GM06990 (cell line): ENCODE measurements around the gene TIMP1.

Experiments
- DNase-seq: peaks from one replicate; pipeline ENCODE4 v3.0.0-alpha.2; 2011; ENCODE audit not compliant: insufficient read length; ENCODE audit errors: extremely low read depth
- H3K27me3 ChIP-seq: replicated peaks from 2 replicates; pipeline ENCODE4 v1.6.0; 2011; ENCODE audit warnings: low read length; ENCODE audit not compliant: control insufficient read depth, insufficient read depth
- H3K36me3 ChIP-seq: 2 replicates; pipeline ENCODE4 v1.5.1; 2011; ENCODE audit warnings: low read length; ENCODE audit not compliant: control insufficient read depth, insufficient read depth
- H3K4me3 ChIP-seq: replicated peaks from 2 replicates; pipeline ENCODE4 v1.5.1; 2011; ENCODE audit warnings: low read depth, mild to moderate bottlenecking, control low read depth, low read length
- TF ChIP-seq, protein P1 (sequence below): IDR thresholded peaks from 2 replicates; pipeline ENCODE4 v1.5.1; 2011; ENCODE audit warnings: low read length, control low read depth, mild to moderate bottlenecking, inconsistent platforms; ENCODE audit not compliant: insufficient read depth, poor library complexity, severe bottlenecking

TIMP1 gene

DNA sequence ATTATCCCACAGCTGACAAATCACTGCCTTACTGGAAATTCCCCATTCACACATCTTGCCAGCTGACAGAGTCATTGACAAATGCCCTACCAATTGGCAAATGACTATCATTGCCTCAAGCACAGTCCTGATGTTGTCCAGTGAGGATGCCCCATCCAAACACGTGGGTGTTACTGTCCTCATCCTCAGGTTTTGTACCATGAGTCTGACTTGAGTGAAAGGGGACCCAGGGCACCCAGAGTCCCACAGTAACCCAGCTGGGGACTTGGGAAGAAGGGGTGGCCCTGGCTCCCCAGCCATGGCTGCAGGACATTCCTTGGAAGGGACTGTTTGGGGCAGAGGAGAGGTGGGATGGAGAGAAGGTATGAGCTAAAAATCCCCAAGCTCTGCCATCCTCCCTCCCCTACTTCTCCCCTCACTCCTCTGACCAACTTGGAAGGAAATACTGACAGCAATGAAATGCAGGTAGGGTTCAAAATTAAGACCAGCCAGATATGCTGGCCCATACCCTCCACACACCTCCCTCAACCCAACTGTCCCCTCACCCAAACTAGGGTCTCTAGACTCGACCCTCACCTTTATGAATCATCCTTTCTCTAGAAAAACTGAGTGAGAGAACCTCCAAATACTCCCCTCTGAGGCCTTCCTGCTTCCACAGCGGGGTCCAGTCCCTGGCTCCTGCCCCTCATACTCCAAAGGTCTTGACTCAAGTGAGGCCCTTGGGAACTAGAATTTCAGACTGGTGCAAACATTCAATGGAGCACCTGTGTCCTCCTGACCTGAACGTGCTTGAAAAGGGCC, 5.1 kb downstream of the TIMP1 start:
- H3K27me3 ChIP-seq: no peaks in the 10 kb centered on the region; the same call in 1 of the 2 replicates
- DNase-seq: no peak
- H3K4me3 ChIP-seq: no peak overlapping the region
- peaks cover 2% of the 10 kb centered on the region; the same call in 1 of the 2 replicates for H3K36me3 ChIP-seq
- TF ChIP-seq, protein P1, sequence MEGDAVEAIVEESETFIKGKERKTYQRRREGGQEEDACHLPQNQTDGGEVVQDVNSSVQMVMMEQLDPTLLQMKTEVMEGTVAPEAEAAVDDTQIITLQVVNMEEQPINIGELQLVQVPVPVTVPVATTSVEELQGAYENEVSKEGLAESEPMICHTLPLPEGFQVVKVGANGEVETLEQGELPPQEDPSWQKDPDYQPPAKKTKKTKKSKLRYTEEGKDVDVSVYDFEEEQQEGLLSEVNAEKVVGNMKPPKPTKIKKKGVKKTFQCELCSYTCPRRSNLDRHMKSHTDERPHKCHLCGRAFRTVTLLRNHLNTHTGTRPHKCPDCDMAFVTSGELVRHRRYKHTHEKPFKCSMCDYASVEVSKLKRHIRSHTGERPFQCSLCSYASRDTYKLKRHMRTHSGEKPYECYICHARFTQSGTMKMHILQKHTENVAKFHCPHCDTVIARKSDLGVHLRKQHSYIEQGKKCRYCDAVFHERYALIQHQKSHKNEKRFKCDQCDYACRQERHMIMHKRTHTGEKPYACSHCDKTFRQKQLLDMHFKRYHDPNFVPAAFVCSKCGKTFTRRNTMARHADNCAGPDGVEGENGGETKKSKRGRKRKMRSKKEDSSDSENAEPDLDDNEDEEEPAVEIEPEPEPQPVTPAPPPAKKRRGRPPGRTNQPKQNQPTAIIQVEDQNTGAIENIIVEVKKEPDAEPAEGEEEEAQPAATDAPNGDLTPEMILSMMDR: no peak

DNA sequence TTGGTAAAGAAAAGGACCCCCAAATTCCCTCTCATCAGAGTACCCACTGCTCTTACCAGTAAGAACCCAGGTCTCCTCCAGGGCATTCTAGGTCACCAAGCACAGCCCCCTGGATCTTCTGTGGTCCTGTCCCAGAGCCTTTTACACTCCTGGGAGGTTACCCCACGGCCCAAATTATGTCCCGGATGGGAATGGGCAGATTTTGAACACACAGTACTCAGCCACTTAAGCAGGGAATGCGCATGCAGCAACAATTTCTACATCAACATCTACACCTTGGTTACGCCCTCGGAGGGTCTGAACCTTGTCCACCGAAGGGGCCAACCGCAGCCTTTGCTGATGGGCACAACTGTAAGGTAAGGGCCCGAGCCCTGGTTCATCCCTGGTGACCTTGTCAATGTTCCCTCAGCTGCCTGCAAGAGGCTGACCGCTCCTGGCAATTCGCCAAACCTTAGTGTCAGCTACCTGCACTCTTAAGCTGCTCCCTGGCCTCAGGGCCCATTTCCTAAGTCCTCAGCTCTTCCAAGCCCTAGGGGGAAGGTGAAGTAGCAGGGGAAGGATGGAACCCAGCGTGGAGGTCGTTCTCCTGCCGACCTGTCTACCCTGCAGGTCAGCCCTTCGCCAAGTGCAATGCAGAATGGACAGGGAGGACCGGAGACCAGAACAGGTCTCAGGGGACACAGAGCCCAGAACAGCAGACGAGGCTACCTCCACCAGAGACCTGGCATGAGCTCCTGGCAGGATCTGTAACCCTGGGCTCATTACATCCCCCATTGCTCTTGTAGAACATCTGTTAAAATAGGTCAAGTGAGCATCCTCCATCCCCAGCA, 5.9 kb downstream of the TIMP1 start:
- Histone ChIP-seq H3K4me3 (no peak overlapping the region), H3K27me3 (no peaks in the 10 kb centered on the region; the same call in 1 of the 2 replicates), H3K36me3 (peaks cover 2% of the 10 kb centered on the region; the same call in 1 of the 2 replicates)
- TF ChIP-seq, protein P1: no peak
- no peak for DNase-seq

DNA sequence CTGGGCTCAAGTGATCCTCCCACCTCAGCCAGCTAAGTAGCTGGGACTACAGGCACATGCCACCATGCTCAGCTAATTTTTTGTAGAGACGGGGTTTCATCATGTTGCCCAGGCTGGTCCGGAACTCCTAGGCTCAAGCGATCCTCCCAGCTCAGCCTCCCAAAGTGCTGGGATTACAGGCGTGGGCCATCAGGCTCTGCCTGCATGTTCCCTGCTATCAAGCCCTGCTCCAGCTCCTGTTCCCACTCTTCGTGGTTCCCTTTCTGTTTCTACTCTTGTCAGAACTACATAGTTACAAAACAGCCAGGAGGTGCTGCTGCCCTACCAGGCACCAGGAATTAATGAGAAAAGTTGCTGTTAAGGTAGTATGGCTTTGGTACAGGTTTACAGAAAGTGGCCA, 8.7 kb downstream of the TIMP1 start:
- H3K36me3 ChIP-seq: peaks cover 2% of the 10 kb centered on the region; the same call in 1 of the 2 replicates
- H3K27me3 ChIP-seq: no peaks in the 10 kb centered on the region; the same call in 1 of the 2 replicates
- no peak overlapping the region for H3K4me3 ChIP-seq
- DNase-seq: no peak
- TF ChIP-seq, protein P1: no peak

DNA sequence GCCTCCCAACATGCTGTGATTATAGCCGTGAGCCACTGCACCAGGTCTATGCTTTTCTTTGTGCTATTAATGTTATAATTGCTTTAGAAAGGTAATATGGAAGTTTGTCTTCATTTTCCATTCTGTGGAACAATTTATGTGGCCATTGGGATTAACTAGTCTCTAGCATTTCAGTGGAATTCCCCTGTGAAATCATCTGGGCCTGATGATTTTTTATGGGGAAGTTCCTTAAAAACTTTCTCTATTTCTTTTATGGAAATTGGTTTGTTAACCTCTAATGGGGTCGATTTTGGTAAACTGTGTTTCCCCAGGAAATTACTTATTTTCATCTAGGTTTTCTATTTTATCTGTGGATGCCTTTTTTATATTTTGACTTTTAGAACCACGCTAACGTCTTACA, 11.3 kb downstream of the TIMP1 start:
- no peak for DNase-seq
- H3K36me3 ChIP-seq: no peaks in the 10 kb centered on the region
- no peak overlapping the region for H3K4me3 ChIP-seq
- TF ChIP-seq, protein P1: no peak
- H3K27me3 ChIP-seq: no peaks in the 10 kb centered on the region

DNA sequence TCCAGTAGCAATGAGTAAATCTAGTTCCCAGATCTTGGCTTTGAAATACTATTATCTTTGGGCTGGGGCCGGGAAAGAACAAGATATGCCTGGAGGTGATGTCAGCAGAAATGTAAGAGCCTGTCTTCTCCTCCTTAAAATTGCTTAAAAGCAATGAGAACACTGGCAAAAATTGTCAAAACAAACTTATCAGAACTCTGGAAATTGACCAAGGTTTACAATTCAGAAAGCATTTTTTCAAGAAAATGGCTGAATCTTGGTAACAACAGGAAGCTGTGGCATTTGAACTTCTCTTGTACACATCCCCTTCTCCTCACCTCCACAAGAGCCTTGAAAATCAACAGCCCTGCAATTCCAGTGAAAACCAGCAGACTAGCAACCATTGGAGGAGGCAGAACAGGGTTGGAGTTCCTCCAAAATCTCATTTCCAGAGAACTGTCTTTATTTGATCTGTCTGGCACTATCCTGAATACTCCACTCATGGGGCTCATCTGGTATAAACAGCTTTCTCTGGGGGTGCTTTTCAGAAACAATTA, 13.5 kb downstream of the TIMP1 start:
- DNase-seq: no peak
- H3K27me3 ChIP-seq: no peaks in the 10 kb centered on the region
- TF ChIP-seq, protein P1: no peak
- H3K36me3 ChIP-seq: no peaks in the 10 kb centered on the region
- H3K4me3 ChIP-seq: no peak overlapping the region
